HG03159 (cell line): ENCODE results near the gene CHPT1.

ENCODE experiments used
- ATAC-seq: cut with Tn5 transposase; IDR thresholded peaks from one replicate; pipeline ENCODE4 v1.9.1; 2021; ENCODE audit warnings: mild to moderate bottlenecking, moderate library complexity; ENCODE audit not compliant: unreplicated experiment

CHPT1 gene

GRCh38 chr12:101761350-101761749 lies 63.9 kb downstream of the CHPT1 start:
- no peak for ATAC-seq

DNA sequence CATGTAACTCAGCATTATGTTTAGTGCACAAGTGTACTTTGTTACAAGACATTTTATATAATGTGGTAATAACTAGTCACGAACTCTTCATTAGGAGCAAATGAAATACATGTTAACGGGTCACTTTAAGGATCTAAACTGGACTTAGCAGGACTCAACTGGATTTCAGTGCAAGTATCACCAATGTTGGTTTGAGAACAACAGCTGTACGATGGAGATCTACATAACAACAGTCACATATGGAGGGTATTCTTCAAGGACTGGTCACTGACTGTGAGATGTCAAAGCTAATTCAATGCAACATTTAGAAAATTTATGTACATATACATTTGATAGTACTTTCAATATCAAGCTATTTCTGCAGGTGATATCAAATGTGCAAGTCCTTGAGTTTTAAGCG lies 64.3 kb downstream of the CHPT1 start:
- no peak for ATAC-seq

- ATAC-seq: no peak
Measured at GRCh38 chr12:101763246-101763931, 65.9 kb downstream of the CHPT1 start.

DNA sequence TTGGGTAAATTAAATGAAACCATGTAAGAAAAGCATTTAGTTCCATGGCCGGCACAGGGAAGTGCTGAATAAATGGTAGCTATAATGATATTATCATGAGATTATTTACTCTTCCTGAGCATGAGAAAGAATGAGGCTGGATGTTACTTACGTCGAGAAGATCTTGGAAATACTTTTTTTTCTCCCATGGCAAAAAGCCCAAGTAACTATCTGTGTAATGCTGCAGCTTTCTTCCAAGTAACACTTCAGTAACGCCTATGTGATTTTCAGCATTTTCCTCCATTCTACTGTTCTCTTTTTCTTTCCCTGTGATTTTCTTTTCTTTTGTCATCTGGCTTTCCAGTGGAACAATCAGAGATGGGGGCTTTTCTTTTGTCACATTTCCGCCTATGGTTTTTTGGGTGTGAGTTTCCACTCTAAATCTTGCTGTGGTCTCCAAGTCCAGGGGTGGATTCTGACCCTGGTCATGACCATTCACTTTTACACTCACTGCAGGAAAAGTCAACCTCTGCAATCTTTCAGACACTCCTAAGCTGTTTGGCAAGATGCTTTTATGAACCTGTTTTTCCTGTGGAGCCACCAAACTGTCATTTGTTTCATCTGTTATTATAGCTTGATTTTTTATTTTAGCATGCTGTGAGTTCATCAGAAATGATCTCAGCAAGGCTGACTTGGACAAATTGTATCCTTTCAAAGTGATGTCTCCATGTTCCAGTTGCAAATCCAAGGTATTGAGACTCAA lies 66.8 kb downstream of the CHPT1 start:
- ATAC-seq: no peak

DNA sequence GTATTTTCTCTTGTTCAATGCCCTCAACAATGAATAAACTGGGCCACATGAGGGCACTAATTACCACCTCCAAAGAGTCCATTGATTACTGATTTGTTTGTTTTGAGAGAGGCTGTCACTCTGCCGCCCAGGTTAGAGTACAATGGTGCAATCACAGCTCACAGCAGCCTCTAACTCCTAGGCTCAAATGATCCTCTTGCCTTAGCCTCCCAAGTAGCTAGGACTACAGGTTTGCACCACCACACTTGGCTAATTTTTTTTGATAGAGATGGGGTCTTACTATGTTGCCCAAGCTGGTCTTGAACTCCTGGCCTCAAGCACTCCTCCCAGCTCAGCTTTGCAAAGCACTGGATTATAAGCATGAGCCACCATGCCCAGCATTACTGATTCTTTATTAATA lies 70.1 kb downstream of the CHPT1 start:
- ATAC-seq: no peak

DNA sequence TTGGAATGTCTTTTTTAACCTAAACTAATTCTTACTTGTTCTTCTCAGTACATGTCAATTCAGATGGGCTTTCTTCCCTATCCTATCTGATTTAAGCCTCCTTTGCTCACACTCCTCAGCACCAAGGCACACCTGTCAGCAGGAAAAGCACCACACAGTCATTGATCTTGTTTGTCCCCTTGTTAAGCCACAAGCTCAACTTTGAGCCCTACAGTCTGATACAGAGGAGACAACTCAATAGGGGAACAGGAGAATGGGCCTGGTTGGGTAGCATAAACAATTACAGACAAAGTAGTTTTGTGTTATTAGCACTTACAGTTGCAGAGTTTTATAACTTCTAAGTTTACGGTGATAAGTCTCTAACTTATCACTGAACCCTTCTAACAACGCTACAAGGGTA lies 71.3 kb downstream of the CHPT1 start:
- no peak for ATAC-seq

DNA sequence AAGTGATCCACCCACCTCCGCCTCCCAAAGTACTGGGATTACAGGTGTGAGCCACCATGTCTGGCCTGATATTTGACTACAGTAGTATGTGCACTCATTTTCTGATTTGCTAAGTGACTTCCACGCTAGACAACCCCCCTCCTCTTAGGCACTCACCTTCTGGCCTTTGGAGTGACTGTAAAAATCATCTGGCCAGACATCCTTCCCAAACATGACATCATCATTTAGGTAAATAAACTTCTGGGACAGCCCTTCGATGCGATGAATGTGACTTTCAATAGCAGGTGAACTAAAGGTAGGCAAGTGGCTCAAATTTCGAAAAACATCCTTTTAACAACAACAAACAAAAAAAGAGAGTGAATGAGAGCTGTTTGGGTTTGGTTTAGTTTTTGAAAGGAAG lies 72.4 kb downstream of the CHPT1 start:
- no peak for ATAC-seq

DNA sequence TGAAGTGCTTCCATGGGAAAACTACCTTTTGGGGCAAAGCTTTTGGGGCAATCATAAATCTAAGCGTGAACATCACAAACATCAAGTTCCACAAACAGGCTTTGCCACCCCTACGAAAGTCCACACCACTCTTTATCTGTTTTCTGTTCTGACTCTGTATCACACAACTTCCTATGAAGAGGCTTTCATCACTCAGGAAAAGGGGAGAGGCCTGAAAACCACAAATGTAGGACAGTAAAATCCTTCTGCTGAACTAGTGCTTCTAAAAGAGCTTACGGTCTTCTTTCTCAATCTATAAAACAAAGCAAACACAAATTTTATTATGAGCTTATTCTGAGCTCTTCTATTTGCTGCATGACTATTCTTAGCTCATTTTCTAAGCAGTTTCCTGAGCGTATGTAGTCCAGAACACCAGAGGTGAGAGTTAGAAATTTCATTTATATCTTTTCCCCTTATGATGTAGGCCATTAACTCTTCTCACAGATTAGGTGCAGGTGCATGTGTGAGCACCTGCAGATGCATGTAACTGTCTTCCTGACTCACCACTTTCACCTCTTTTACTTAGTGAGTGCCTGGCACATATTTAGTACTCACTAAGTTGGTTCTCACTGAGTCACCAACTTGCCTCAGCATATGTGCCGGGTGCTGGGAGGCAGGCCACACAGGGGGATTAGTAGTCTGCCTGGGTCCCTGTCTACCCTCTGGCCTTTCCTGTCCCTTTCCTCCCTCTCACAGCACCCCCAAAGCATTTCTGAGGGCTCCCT lies 74.8 kb downstream of the CHPT1 start:
- ATAC-seq: no peak

GRCh38 chr12:101773650-101774162 lies 76.3 kb downstream of the CHPT1 start:
- ATAC-seq: peak; percentile 61

GRCh38 chr12:101775816-101776215 lies 78.4 kb downstream of the CHPT1 start:
- no peak for ATAC-seq

- ATAC-seq: no peak
Measured at GRCh38 chr12:101777485-101777884, 80.0 kb downstream of the CHPT1 start.

DNA sequence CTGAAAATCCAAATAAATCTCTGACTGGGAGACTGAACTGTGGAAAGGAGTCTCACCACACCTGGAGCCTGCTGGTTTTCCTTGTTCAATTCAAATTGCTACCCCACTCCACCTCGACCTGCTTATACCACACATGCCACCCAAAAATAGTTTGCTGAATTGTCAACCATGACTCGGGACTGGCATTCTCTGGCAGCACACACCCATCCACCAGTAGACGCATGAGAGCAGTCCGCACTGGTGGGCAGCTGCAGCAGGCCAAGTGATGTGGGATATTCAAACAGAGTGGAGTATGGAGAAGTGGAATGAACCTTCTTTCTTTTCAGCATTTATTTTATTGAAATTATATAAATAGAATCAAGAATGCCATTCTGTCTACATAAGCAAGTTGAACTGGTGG lies 80.5 kb downstream of the CHPT1 start:
- ATAC-seq: no peak
